Cortex of kidney (tissue), 1 donor: ENCODE results near the gene NOSTRIN.
"Not testable (repeated sequence)": the region's sequence is repeated elsewhere in the genome, so short reads cannot be mapped to it uniquely, and the experiment has no call there.

Experiments used
- DNase-seq: peaks from one replicate; lab custom pipeline; 2025; lab: John Stamatoyannopoulos, UW

Gene NOSTRIN

DNA sequence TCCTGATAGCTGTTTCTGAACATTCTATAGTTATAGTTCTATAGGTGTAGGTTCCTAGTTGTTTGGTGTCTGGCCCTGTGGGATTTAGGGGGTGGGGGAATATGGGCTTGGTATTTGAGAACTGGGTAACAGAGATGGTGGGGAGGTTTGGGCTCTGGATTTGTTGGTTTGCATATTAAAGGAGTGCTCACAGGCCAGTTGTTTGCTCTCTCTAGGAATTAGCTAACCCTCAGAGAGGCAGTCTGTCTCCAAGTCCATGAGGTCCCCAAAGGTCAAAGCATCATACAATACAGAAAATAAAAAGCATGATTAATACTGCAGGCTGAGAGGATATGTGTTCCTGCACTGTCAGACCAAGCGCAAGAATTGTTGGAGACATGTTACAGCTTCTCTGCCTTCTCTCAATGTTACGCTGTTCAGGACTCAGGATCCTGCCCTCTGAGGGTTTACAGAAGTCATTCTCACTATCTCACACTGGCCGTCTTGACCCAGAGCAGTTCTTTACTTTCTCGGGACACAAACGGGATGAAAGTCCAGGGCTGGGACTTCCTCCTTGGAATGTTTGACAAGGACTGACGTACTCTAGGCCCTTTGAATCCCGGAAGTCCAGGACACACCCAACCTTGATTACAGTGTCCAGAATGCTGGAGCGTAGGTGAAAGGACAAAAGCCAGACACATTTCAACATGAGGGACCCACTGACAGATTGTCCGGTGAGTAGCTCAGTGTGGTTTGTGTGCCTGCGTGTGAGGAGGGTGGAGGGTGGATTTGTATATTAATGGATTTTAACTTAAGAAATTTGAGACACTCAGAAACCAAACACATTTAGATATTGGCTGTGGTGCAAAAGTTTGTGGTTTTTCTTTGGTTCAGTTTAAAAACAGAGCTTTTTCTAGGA lies at the start of gene NOSTRIN:
TSS of gene NOSTRIN (plus strand) at position 677 of the 898 bp plus-strand sequence. CDS start at position 687, 10 bp downstream.
- DNase-seq: no peak

DNA sequence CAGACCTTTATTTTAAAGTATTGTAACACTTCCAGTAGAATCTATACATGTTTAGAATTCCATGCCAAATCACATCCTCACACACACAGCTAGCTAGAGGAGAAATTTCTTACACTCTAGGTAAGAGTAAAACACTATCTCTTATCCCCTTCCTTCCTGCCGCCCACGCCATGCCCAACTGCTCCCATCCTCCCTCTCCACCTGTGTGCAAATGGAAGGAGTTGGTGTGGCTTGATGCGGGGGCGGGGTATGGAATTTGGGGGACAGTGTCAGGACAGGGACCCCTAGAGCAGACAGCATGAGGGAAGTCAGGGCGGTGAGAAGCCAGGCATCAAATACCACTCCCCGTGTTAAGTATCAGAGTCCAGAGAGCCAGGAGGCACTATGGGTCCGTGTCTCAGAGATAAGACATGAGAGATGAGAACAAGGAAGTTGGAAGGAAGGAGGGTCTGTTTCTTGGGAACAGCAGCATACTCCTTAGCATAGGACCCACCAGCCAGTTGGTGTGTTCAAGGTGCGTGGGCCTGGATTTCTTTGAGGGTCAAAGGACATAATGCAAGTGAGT lies 48.6 kb upstream of the NOSTRIN start:
- no peak for DNase-seq

DNA sequence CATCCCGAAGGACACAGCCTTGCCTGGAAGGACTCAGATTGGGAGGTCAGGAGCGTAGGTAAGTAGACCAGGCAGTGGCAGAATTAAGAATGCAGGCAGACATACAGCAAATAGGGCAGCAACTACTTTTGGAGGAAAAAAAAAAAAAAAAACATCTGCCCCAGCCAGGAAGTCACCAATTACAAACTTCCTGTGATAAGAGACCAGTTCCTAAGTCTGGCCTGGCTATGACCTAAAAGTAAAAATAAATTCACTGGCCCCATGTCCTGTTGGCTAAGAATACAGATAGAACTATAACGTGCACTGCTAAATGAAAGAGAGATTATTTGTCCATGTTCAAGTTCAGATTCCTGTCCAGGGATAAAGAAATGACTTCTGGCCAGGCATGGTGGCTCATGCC lies 45.2 kb upstream of the NOSTRIN start:
- DNase-seq: no peak

DNA sequence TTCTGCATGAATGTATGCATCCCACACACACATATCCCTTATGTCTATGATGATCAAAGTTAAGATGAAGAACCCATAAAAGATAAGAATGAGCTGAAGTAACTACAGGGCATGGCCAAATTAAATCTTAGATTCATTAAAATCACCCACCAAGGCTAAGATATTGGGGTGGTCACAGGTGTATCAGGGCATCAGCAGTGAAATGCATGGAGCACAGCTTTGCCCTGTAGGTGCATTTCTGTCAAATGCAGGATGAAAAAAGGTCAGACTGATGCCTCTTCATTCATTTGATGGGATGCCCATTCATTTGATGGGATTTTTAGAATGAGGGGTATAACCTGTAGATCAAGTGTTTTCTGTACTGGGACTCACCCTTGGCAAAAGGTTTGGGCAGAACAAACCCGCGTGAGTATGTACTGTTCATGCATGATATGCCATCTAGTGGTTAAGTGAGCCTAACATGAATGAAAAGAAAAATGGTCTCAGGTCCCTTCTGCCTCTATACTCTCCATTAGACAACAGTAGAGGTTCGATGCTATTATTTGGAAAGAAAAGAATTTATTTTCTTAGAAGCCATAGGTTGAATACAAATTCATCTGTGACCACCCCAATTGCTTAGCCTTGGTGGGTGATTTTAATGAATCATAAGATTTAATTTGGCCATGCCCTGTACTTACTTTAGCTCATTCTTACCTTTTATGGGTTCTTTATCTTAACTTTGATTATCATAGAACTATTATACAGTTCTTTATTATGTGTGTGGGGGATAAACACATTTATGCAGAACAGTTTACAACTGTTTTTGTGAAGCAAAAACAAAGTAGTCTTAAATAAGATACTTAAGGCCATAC lies 43.2 kb upstream of the NOSTRIN start:
- DNase-seq: no peak

DNA sequence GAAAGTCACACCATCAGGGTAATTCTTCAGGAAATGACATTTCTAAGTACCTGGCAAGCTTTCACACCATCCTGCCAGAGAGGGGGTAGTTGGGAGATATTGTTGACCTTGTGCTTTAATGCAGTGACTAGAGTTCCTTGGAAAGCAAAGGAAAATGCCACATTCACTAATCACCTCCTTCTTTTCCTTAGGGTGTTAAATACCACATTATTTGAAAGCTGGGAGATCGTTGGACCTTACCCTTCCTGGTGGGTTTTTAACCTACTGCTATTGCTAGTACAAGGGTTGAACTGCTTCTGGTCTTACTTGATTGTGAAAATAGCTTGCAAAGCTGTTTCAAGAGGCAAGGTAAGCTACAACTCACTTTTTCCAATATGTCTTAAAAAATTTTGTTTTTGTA lies 37.0 kb upstream of the NOSTRIN start:
- DNase-seq: no peak

GRCh38 chr2:168766600-168766999 lies 35.8 kb upstream of the NOSTRIN start:
- no peak for DNase-seq

DNA sequence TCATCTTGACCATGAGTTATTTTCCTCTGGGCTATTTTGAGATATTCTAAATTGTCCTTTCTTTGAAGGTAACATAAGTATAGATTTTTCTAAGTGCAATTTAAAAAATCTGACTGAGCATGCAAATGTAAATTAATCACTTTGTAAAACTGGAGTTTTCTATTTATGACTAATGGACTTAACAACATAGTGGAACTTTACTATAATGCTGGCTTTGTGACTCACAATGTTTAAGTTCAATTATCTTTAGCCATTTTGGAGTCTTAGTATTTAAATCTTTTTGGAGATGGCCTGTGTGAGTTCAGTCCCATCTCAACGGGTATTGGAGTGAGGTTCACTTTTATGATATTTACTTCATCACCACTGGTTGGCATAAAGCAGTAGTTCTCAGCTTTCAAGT lies 35.2 kb upstream of the NOSTRIN start:
- no peak for DNase-seq

DNA sequence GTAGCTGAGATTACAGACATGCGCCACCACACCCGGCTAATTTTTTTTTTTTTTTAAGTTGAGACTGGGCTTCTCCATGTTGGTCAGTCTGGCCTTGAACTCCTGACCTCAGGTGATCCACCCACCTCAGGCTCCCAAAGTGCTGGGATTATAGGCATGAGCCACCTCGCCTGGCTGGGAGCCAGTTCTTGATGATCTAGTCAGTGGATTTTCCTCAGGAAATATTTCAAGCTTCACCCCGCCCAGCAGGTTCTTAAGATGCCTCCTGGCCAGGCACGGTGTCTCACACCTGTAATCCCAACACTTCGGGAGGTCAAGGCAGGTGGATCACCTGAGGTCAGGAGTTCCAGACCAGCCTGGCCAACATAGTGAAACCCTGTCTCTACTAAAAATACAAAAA lies 34.1 kb upstream of the NOSTRIN start:
- not testable (repeated sequence) for DNase-seq

DNA sequence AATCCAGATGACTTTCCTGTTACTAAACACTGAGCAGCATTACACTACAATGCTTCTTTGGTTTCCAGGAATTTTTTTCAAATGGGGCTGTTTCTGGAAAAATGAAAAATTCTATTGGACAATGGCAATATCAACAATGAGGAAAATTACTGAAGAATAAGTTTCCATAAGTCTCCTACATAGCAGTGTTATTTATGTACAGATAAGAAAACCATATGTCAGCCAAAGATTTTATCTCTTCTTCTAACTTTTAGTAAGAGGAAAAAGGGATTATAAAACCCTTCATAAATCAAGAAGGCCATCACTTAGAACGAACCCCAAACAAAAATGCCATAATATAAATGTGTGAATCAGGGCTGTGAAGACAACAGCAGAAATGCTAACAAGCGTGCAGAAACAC lies 31.6 kb upstream of the NOSTRIN start:
- DNase-seq: no peak

GRCh38 chr2:168772704-168773103 lies 29.7 kb upstream of the NOSTRIN start:
- no peak for DNase-seq

- no peak for DNase-seq
Measured at GRCh38 chr2:168773128-168773527, 29.3 kb upstream of the NOSTRIN start.

- DNase-seq: no peak
Measured at GRCh38 chr2:168773719-168774521, 28.5 kb upstream of the NOSTRIN start.

DNA sequence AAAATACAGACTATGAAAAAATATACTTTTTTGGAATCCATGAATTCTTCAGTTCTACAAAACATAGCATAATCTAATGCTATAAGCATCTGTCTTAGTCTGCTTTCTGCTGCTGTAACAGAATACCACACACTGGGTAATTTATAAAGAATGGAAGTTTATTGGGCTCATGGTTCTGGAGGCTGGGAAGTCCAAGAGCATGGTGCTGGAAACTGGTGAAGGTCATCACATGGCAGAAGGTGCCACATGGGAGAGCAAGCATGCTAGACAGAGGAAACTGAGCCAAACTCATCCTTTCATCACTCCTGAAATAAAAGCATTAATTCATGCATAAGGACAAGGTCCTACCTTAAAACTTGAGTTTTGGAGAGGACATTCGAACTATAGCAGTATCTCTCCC lies 26.6 kb upstream of the NOSTRIN start:
- DNase-seq: no peak

DNA sequence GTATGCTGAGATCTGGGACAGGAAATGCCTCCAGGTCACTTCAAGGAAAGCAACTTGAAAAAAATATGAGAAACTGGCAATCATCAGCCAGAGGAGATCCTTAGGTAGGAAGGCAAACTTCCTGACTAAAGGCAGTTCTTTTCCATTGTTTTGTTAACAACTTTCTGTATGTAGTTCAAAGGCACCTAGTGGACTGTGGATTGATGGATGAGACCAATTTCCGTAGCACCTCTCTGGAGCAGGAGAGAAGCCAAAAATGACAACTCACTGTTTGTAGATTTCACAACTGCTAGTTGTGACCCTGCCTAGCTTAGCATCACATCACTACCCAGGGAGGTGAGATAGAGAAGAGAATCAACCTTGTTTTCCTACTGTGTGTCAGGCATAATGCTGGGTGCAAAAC lies 21.8 kb upstream of the NOSTRIN start:
- no peak for DNase-seq

DNA sequence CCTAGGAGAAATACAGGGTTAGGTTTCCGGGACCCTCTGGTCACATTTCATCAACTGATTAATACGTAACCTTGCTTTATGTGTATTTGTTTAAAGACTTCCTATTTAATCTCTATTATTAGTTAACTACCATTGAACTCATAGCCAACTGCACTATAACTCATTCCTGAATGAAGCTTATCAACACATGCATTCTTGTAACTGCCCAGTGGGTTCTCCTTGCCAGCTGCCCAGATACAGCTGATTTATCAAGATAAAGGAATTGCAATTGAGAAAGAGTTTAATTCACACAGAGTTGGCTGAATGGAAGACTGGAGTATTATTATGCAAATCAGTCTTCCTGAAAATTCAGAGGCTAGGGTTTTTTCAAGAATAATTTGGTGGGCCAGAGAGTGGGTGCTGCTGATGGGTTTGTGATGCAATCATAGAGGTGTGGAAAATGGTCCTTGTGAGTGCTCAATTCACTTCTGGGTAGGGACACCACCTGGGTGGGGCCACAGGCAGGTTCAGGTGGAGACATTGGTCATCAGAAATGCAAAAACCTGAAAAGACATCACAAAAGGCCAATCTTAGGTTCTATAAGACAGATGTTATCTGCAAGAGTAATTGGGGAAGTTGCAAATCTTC lies 21.1 kb upstream of the NOSTRIN start:
- DNase-seq: no peak

DNA sequence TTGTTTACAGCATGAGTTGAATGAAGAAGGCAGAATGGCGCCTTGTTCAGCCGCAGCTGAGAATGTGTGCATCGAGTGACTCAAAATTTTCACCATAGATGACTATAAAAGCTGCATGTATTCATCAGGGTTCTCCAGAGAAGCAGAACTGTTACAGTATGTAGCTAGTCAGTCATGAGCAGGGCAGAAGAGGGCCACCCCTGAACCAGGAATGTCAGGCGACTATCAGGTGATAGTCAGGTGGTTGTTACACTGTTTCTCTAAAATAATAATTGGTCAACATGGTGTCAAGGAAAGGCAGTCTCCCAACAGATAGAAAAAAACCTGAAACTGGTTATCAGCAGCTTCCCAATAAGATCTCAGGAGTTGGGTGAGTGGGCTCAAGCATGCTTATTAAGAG lies 20.2 kb upstream of the NOSTRIN start:
- no peak for DNase-seq

- no peak for DNase-seq
Measured at GRCh38 chr2:168784993-168785392, 17.4 kb upstream of the NOSTRIN start.

DNA sequence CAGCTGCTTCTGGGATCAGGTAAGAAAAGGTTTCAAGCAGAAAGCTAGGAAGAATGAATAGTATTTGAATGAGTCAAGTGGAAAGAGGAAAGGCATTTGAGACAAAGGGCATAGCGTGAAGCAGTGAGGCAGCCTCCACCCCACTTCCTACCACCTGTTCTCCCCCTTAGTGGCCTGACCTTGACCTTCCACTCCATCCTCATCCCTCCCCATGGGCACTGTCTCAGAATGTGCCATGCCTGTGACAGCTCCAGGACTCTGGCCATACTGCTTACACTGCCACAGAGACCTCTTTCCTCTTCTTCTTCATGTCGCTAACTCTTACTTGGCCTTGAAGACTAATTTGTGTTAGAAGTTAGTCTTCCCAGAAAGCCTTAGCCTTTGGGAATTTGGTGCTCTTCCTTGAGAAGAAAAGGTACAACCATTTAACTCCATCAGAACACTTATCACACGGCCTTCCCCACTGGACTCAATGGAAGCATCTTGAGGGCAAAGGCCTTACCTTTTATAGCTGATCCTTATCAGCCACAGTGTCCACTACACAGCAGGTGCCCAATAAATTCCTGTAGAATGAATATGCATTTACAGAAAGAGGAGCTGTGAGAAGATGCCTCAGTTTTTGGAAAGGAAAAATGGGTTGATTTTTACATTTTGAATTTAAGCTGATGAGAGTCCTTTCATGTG lies 15.2 kb upstream of the NOSTRIN start:
- no peak for DNase-seq

DNA sequence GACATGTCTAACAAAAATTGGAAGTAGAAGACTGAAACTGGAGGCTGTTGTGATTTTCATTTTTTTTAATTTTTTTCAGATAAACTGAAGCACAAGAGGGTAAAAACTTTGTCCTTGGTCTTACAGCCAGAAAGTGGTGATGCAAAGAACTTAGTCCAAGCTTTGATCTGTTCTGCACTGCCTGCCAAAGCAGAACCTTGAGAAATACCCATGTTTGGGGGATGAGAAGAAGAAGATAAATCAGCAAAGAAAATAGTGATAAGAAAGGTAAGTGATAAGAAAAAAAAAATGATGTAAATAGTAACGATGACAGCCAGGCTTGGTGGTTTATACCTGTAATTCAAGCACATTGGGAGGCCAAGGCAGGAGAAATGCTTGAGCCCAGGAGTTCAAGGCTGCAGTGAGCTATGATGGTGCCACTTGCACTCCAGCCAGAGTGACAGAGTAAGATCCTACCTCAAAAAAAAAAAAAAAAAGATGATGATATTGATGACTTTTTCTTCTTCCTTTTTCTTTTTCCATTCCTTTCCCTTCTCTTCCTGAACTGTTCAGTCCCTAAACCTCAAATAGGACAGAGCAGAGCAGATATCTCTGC lies 14.6 kb upstream of the NOSTRIN start:
- no peak for DNase-seq

DNA sequence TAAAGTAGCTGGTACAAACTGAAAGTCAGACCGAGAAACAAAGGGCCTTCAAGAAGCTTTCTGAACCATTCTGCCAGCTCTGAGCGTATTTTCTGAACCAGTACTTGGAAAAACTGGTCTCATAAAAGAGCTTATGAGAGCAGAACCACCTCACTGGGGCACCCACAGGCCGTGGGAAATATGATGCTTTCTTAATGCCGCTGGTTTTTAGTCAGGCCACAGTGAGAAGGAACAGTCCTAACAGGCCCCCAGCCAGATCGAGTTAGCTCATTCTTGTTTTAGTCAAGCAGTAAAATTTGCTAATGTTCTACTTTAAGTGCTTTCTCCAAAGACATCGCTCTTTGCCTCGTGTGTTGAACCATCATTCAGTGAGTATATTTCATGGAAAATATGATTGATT lies 12.7 kb upstream of the NOSTRIN start:
- DNase-seq: no peak
